ENCODE measurements around the gene FXN.

FXN gene

DNA sequence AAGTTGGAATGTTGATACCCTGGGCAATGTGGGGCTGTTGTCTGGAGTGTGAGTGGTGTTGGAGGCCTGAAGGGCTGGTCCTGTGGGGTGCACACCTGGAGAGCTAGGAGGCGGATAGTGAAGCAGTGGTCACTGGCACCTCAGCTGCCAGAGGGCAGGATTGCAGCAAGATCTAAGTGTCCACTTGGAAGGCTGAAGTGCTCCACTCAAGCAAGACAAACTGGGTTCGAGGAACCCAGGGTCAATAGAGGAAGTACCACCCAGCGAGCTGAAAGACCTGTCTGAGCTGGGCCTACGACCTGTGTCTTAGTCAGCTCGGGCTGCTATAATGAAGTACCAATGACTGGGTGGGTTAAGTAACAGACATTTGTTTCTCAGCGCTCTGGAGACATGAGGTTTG, 98.9 kb downstream of the FXN start:
- Histone ChIP-seq H4K20me1 (ENCODE audit: insufficient read depth, low read length) (no peaks in the 10 kb centered on the region), H2AFZ (ENCODE audit: low read length) (no peak overlapping the region), H3K4me1 (ENCODE audit: insufficient read depth, low read length, severe bottlenecking) (no peaks in the 10 kb centered on the region), H3K36me3 (ENCODE audit: insufficient read depth, low read length) (peaks cover 3% of the 10 kb centered on the region), H3K79me2 (ENCODE audit: insufficient read depth, low read length) (no peaks in the 10 kb centered on the region), H3F3A (ENCODE audit: insufficient read depth, low read length) (no peaks in the 10 kb centered on the region), H3K4me2 (ENCODE audit: low read length) (no peak overlapping the region), H3K9ac (ENCODE audit: low read length) (no peak overlapping the region), H3K27ac (ENCODE audit: low read depth, low read length, poor library complexity, severe bottlenecking) (no peak overlapping the region), H3K4me3 (ENCODE audit: low read depth, low read length, poor library complexity, severe bottlenecking) (no peak overlapping the region), H3K9me2 (ENCODE audit: low read depth, low read length) (no peaks in the 10 kb centered on the region), H3K9me3 (ENCODE audit: low read length) (no peaks in the 10 kb centered on the region), H3K27me3 (ENCODE audit: insufficient read depth, low read length) (no peaks in the 10 kb centered on the region)
- TF ChIP-seq, protein P1, sequence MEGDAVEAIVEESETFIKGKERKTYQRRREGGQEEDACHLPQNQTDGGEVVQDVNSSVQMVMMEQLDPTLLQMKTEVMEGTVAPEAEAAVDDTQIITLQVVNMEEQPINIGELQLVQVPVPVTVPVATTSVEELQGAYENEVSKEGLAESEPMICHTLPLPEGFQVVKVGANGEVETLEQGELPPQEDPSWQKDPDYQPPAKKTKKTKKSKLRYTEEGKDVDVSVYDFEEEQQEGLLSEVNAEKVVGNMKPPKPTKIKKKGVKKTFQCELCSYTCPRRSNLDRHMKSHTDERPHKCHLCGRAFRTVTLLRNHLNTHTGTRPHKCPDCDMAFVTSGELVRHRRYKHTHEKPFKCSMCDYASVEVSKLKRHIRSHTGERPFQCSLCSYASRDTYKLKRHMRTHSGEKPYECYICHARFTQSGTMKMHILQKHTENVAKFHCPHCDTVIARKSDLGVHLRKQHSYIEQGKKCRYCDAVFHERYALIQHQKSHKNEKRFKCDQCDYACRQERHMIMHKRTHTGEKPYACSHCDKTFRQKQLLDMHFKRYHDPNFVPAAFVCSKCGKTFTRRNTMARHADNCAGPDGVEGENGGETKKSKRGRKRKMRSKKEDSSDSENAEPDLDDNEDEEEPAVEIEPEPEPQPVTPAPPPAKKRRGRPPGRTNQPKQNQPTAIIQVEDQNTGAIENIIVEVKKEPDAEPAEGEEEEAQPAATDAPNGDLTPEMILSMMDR (IDR thresholded peaks at IDR 0.05; ENCODE audit: low read length), result no peak
- no peak for TF ChIP-seq EZH2 (IDR thresholded peaks at IDR 0.05; ENCODE audit: borderline replicate concordance, low read length)

DNA sequence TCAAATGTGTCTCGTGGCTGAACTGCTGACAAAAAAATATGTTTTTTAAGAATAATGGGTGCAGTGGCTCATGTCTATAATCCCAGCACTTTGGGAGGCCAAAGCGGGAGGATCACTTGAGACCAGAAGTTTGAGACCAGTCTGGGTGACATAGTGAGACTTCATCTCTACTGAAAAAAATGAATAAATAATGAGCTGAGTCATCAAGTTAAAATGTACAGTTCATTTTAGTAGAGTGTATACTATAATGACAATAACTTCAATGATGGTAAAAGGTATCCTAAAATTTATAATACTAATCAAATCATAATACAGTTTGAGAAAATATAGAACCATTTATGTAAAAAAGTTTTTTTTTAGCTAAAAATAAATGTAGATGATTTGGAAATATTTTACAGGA, 100.6 kb downstream of the FXN start:
- no peak overlapping the region for H2AFZ ChIP-seq (ENCODE audit: low read length)
- no peaks in the 10 kb centered on the region for H3K9me2 ChIP-seq (ENCODE audit: low read depth, low read length)
- no peaks in the 10 kb centered on the region for H3K9me3 ChIP-seq (ENCODE audit: low read length)
- no peak overlapping the region for H3K4me2 ChIP-seq (ENCODE audit: low read length)
- H3K27me3 ChIP-seq (ENCODE audit: insufficient read depth, low read length), result no peaks in the 10 kb centered on the region
- peaks cover 3% of the 10 kb centered on the region for H3K36me3 ChIP-seq (ENCODE audit: insufficient read depth, low read length)
- no peak overlapping the region for H3K27ac ChIP-seq (ENCODE audit: low read depth, low read length, poor library complexity, severe bottlenecking)
- H3F3A ChIP-seq (ENCODE audit: insufficient read depth, low read length), result no peaks in the 10 kb centered on the region
- TF ChIP-seq EZH2 (IDR thresholded peaks at IDR 0.05; ENCODE audit: borderline replicate concordance, low read length), result no peak
- TF ChIP-seq, protein P1 (IDR thresholded peaks at IDR 0.05; ENCODE audit: low read length), result no peak
- H4K20me1 ChIP-seq (ENCODE audit: insufficient read depth, low read length), result no peaks in the 10 kb centered on the region
- H3K4me3 ChIP-seq (ENCODE audit: low read depth, low read length, poor library complexity, severe bottlenecking), result no peak overlapping the region
- no peak overlapping the region for H3K9ac ChIP-seq (ENCODE audit: low read length)
- H3K4me1 ChIP-seq (ENCODE audit: insufficient read depth, low read length, severe bottlenecking), result no peaks in the 10 kb centered on the region
- no peaks in the 10 kb centered on the region for H3K79me2 ChIP-seq (ENCODE audit: insufficient read depth, low read length)

DNA sequence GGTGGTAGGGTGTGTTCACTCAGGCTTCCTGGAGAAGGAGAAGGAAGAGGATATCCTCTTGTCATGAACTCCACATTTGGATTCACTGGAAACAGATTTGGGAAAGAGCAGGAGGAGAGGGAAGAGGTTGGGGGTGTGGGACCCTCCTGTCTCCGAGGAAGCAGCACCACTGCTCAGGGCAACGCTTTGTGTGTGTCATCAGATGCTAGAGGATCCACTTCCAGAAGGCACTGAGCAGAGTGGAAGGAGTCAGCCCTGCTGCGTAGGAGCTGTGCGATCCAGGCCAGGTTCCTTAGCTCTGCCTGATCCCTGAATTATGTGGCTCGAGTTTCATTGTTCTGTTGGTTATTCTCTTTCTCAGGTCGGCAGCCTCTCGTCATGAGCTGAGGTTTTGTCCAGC, 101.2 kb downstream of the FXN start:
- H3F3A ChIP-seq (ENCODE audit: insufficient read depth, low read length), result no peaks in the 10 kb centered on the region
- H3K9me3 ChIP-seq (ENCODE audit: low read length), result no peaks in the 10 kb centered on the region
- H3K9me2 ChIP-seq (ENCODE audit: low read depth, low read length), result no peaks in the 10 kb centered on the region
- no peak overlapping the region for H2AFZ ChIP-seq (ENCODE audit: low read length)
- H3K4me2 ChIP-seq (ENCODE audit: low read length), result no peak overlapping the region
- H3K79me2 ChIP-seq (ENCODE audit: insufficient read depth, low read length), result no peaks in the 10 kb centered on the region
- H3K27me3 ChIP-seq (ENCODE audit: insufficient read depth, low read length), result no peaks in the 10 kb centered on the region
- peaks cover 3% of the 10 kb centered on the region for H3K36me3 ChIP-seq (ENCODE audit: insufficient read depth, low read length)
- TF ChIP-seq, protein P1 (IDR thresholded peaks at IDR 0.05; ENCODE audit: low read length), result no peak
- TF ChIP-seq EZH2 (IDR thresholded peaks at IDR 0.05; ENCODE audit: borderline replicate concordance, low read length), result no peak
- H3K9ac ChIP-seq (ENCODE audit: low read length), result no peak overlapping the region
- H3K27ac ChIP-seq (ENCODE audit: low read depth, low read length, poor library complexity, severe bottlenecking), result no peak overlapping the region
- H4K20me1 ChIP-seq (ENCODE audit: insufficient read depth, low read length), result no peaks in the 10 kb centered on the region
- no peak overlapping the region for H3K4me3 ChIP-seq (ENCODE audit: low read depth, low read length, poor library complexity, severe bottlenecking)
- no peaks in the 10 kb centered on the region for H3K4me1 ChIP-seq (ENCODE audit: insufficient read depth, low read length, severe bottlenecking)
